ENCODE results near the gene ANTKMT. TPM values are rescaled to one million over a fixed set of nuclear protein-coding genes. Genes with fewer than 3 reads are reported as not detected.

Gene ANTKMT
- total RNA-seq, 6 experiments from 2014 or later, result 19.7 to 56.0 (median 28.2) TPM

DNA sequence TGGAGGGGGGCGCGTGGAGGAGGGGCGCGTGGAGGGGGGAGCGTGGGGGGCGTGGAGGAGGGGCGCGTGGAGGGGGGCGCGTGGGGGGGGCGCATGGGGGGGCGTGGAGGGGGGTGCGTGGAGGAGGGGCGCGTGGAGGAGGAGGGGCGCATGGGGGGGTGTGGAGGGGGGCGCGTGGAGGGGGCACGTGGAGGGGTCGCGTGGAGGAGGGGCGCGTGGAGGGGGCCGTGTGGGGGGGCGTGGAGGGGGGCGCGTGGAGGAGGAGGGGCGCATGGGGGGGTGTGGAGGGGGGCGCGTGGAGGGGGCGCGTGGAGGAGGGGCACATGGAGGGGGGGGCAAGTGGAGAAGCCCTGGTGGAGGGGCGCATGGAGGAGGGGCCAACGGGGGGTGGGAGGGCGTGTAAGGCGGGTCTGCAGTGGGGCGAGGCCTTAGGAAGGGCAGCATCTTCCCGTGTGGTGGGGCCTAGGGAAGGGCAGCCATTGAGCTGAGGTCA, 46.8 kb downstream of the ANTKMT start:
- Histone ChIP-seq H3K4me1 (no peaks in the 10 kb centered on the region), H3K4me3 (no peak overlapping the region), H3K27me3 (no peaks in the 10 kb centered on the region), H3K27ac (no peak overlapping the region), H3K36me3 (no peaks in the 10 kb centered on the region), H3K9me3 (no peaks in the 10 kb centered on the region)
- TF ChIP-seq CTCF (IDR thresholded peaks at IDR 0.05) (no peak), POLR2A (IDR thresholded peaks at IDR 0.05) (no peak)
- ATAC-seq, result no peak
- 68% methylated on average over 29 of the region's 38 CpGs for WGBS (ENCODE audit: insufficient coverage, low coverage, low lambda C conversion rate, missing lambda C conversion rate)
- DNase-seq, result no peak
- intact Hi-C loops (cut with DNase I), result no loop called here

DNA sequence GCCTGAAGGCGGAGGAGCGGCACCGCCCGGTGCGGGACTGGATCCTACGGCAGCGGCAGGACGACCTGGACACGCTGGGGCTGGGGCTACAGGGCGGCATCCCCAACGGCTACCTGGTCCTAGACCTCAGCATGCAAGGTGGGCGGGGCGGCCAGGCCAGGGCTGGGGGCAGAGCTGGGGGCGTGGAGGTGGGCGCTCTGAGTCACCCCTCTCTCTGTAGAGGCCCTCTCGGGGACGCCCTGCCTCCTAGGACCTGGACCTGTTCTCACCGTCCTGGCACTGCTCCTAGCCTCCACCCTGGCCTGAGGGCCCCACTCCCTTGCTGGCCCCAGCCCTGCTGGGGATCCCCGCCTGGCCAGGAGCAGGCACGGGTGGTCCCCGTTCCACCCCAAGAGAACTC, 47.5 kb downstream of the ANTKMT start:
- peak in 1 of 3 donors; percentile 50 for DNase-seq
- Histone ChIP-seq H3K27me3 (no peaks in the 10 kb centered on the region), H3K36me3 (no peaks in the 10 kb centered on the region), H3K9me3 (no peaks in the 10 kb centered on the region), H3K27ac (no peak overlapping the region), H3K4me1 (no peaks in the 10 kb centered on the region), H3K4me3 (no peak overlapping the region)
- intact Hi-C loops (cut with DNase I), result no loop called here
- no peak for ATAC-seq
- TF ChIP-seq POLR2A (IDR thresholded peaks at IDR 0.05), result no peak
- TF ChIP-seq CTCF (IDR thresholded peaks at IDR 0.05), result no peak
- WGBS (ENCODE audit: insufficient coverage, low coverage, low lambda C conversion rate, missing lambda C conversion rate), result no CpG with 5 or more reads among the region's 21 CpGs

DNA sequence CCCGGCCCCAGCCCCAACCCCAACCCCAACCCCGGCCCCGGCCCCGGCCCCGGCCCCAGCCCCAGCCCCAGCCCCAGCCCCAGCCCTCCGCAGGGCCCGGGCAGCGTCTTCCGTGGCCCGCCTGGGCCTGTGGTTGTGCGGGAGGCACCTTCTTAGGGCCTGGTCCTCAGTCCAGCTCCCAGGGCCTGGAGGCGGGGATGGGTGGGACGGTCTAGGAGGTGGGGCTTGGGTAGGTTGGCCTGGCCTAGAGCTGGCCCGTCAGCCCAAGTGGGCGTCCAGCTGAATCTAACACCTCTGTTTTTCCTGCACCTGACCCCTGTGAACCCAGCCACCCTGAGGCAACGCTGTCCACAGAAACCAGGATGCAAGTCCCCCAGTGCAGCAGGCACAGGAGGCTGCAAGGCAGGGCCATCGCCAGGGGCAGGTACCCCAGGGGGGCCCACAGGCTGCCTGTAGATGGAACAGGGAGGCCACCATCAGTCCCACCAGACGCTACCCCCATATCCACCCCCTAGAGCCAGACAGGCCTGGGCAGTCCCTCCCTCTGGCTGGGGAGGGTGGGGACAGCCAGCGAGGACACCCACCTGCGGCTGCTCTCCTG, 48.3 kb downstream of the ANTKMT start:
- Histone ChIP-seq H3K27me3 (no peaks in the 10 kb centered on the region), H3K4me1 (no peaks in the 10 kb centered on the region), H3K27ac (no peak overlapping the region), H3K9me3 (no peaks in the 10 kb centered on the region), H3K4me3 (no peak overlapping the region), H3K36me3 (no peaks in the 10 kb centered on the region)
- TF ChIP-seq POLR2A (IDR thresholded peaks at IDR 0.05) (no peak), CTCF (IDR thresholded peaks at IDR 0.05) (no peak)
- DNase-seq (no peak), ATAC-seq (no peak)
- intact Hi-C loops (cut with DNase I), result no loop called here
- 57% methylated on average over 5 of the region's 20 CpGs for WGBS (ENCODE audit: insufficient coverage, low coverage, low lambda C conversion rate, missing lambda C conversion rate)

- TF ChIP-seq POLR2A (IDR thresholded peaks at IDR 0.05) (no peak), CTCF (IDR thresholded peaks at IDR 0.05) (no peak)
- Histone ChIP-seq H3K9me3 (no peaks in the 10 kb centered on the region), H3K36me3 (no peaks in the 10 kb centered on the region), H3K4me3 (no peak overlapping the region), H3K27me3 (no peaks in the 10 kb centered on the region), H3K27ac (no peak overlapping the region), H3K4me1 (no peaks in the 10 kb centered on the region)
- DNase-seq (peak in 1 of 3 donors; percentile 13), ATAC-seq (no peak)
- 60% methylated on average over 1 of the region's 19 CpGs for WGBS (ENCODE audit: insufficient coverage, low coverage, low lambda C conversion rate, missing lambda C conversion rate)
- intact Hi-C loops (cut with DNase I), result no loop called here
Measured at GRCh38 chr16:769934-770333, 49.0 kb downstream of the ANTKMT start.
